Hematopoietic multipotent progenitor cell treated with erythropoietin and hydrocortisone succinate and interleukin-3 and kit ligand, for 15 days (in vitro differentiated cells): ENCODE results near the gene TMEM141.
A peak's percentile ranks its signal among the peaks of the same experiment; 100 is the strongest.
"Not testable (repeated sequence)": the region's sequence is repeated elsewhere in the genome, so short reads cannot be mapped to it uniquely, and the experiment has no call there.

Source experiments
- DNase-seq: peaks from one replicate; pipeline ENCODE4 v3.0.0-alpha.2; 2015; ENCODE audit warnings: low spot score

Gene TMEM141

DNA sequence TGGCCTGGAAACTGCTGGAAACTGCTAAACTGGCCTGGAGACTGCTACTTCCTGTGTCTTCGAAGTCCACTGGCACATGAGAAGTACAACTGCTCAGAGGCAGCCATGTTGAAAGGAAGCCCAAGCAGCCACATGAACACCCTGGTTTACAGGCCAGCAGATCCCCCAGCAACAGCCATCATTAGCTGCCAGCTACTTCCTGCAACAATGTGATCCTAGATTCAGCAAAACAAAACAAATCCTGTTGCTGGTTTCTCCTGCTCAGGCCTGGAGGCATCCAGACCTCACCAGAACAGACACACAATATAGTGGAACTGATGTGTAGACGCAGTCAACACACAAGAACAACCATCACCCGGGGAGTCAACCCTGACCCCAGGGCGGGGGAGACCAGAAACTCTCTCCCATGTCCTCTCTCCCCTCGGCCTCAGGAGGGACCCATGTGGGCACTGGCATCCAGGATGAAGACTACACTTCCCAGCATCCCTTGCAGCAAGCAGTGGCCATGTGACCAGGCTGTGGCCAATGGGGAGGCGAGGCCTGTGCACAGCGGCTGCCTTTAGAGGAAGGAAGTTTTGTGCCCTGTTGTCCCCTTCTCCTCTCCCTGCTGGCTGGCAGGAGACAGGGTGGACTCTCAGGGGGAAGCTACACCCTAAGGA is 17.6 kb upstream of the TMEM141 start:
- no peak for DNase-seq

DNA sequence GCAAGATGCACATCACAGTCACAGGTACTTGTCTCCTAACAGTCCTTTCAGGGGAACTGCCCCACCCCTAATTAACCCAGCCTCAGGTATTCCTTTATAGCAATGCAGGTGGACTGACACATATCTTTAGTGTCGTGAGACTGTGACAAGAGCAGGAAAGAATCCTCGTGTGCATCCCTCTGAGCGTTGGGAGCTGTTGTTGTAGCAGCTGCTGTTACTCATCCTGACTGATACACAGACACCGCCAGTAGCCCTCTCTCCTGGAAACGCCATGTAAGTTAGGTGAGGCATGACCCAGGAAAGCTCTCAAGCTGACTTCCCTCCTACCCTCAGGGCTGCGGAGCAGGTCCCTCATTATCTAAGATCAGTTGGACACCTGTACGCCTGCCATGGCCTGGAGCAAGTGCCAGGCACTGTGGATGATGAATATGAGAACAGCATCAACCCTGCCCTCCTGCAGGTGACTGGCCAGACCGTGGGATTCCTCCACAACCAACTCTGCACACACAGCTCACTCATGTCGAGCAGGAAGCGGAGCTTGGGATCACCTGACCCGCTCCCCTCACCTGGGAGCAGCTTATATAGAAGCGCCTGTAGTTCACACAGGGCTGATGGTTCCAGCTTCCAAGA is 16.6 kb upstream of the TMEM141 start:
- DNase-seq = no peak

DNA sequence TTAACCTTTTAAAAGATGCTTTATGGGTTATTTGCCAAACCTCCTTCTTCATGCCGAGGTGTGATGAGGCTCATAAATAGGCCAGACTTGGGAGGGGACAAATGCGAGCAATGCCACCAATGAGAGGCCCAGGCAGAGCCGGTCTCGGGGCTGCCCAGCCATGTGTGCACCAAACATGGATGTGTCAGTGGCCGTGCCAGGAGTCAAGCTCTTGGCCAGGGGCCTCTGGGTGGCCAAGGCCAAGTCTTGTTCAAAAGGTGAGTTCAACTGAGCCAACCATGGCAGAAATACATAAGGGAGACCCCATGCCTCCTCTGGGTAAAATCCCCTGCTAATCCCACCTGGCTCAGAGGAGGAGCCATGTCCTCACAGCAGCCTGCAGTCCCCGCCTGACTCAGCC is 16.0 kb upstream of the TMEM141 start:
- no peak for DNase-seq

DNA sequence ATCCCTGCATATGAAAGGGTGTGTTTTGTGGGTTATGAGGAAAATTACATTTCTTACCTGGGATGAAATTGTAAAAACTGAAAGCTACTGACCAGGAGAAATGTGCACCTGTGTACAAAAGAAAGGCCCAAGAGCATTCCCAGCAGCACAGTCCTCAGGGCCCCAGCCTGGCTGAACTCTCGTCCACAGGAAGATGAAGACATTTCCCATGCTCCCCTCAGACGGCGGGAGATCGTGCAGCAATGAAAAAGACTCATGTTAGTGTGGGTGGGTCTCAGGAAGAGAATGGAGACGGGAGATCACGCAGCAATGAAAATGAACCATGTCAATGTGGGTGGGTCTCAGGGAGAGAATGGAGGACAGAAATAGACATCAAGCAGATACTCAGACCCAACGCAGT is 14.2 kb upstream of the TMEM141 start:
- DNase-seq = no peak

DNA sequence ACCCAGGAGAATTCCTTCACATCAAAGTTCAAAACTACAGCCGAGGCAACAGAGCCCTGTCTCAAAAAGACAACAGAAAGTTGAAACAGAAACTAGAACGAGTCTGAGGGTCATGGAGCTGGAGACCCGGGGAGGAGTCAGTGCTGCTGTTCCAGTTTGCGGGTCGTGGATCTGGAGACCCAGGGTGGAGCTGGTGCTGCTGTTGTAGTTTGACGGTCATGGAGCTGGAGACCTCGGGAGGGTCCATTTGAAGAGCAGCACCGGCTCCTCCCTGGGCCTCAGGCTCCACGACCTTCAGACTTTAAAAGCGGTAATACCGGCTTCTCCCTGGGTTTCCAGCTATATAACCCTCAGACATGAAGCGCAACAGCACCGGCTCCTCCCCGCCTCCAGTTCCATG is 13.8 kb upstream of the TMEM141 start:
- no peak for DNase-seq

DNA sequence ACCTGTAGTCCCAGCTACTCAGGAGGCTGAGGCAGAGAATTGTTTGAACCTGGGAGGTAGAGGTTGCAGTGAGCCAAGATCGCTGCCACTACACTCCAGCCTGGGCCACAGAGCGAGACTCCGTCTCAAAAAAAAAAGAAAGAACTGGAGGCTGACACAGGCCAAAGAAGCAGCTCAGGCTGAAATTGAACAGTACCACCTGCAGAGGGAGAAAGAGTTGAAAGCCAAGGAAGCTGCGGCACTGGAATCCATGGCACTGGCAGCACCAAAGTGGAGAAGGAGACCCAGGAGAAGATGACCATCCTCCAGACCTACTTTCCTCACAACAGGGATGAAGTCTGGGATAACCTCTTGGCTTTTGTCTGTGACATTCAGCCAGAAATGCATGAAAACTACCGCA is 11.3 kb upstream of the TMEM141 start:
- DNase-seq = no peak

DNA sequence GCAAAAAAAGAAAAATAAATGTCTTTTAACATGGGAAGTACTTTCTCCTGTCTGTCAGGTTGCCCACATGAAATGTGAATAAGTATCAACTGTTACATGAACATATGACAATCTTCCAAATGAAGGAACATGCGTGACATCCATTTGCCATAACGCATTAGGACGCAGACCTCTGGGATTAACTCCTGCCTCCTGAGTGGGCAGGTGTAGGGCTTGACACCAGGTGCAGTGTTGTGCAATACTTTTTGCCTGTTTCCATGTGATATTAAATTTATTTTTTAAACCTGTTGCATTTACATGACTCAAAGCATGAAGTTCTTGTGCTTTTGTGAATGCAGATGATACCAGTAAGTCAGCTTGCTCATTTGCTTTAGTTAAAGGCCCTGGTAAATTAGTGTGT is 8.7 kb upstream of the TMEM141 start:
- DNase-seq = no peak

DNA sequence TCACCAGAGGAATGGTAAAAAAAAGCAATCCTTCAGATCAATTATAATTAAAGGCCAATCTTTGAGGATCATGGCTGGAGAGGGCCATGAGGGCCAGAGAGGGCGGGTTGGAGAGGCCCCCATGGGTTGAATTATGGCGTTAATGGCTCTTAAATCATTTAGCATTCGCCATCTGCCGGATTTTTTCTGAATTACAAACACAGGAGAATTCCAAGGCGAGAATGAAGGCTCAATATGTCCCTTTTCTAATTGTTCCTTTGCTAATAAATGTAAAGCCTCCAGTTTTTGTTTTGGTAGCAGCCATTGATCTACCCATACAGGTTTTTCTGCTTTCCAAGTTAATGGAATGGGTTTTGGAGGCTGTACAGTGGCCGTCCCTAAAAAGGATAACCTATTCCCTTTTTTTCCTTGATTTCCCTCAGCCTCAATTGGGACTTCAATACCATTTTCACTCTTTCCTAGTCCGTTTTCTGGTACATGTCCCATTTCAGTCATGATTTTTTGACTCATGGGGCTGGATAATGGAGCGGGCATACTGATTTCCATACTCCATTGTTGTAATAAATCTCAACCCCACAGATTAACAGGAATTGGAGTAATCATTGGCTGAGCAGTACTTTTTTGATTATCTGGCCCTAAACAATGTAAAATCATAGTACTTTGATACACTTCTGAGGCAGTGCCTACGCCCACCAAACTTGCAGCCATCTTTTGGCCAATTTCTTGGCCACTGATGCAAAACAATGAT is 6.7 kb upstream of the TMEM141 start:
- DNase-seq = peak; percentile 42

DNA sequence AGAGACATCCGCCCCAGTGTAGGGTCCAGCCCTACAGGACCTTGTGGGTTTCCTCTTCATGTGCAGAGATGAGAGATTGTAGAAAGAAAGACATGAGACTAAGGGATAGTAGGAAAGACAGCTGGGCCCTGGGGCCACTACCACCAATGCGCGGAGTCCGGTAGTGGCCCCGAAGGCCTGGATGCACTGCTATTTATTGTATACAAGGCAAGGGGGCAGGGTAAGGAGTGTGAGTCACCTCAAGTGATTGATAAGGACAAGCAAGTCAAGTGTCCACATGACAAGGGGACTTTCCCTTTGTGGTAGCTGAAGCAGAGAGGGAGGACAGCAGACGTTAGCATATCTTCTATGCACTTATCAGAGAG is 6.2 kb upstream of the TMEM141 start:
- DNase-seq = no peak

DNA sequence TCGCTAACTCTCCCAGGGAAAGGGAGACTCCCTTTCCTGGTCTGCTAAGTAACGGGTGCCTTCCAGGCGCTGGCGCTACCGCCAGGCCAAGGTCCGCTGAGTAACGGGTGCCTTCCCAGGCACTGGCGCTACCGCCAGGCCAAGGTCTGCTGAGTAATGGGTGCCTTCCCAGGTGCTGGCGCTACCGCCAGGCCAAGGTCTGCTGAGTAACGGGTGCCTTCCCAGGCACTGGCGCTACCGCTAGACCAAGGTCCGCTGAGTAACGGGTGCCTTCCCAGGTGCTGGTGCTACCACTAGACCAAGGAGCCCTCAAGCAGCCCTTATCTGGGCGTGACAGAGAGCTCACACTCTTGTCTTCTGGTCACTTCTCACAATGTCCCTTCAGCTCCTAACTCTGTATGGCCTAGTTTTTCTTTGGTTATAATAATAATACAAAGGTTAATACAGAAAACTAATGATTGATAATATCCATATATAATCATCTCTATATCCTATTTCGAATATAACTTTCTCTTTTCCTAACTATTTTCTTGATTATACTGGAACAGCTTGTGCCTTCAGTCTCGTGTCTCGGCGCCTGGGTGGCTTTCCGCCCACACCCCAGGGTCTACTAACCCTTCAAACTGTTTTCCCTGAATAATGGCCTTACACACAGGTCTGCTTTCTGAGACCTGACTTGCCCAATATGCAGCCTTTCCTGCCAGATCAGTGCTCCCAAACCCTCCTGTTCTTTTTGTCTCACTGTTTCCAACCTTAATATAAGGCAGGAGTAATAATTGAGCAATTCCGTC is 5.4 kb upstream of the TMEM141 start:
- not testable (repeated sequence) for DNase-seq

DNA sequence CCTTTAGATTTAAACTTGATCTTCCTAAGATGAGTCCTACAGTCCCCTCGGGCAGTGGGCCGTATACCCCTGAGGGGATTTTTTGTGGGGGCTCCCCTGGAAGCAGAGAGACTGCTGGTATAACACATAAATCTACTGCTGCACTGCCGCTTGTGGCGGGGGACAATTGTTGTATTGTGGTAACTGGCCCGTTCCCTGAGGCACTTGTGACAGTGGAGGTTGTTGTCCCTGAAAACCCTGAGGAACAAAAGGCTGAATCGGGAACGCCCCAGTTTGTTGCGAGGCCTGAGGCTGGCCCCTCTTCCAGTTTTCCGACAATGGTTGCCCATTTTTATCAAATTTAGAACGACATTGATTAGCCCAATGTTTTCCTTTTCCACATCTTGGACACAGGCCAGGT is 4.7 kb upstream of the TMEM141 start:
- no peak for DNase-seq

DNA sequence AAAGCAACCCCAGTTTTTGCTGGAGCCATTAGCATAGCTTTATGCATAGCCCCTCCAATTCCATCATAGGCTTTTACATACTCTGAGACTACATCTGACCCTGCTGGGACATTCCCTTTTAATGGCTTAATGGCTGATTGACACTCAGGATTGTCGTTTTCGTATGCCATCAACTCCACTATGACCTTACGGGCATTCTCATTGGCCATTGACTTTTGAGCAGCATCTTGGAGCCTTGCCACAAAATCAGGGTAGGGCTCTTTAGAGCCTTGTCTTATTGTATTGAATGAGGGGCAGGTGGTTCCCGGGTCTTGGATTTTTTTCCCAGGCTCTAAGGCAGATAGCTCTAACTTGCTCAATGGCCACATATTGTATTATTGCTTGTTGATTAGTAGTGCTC is 4.2 kb upstream of the TMEM141 start:
- DNase-seq = not testable (repeated sequence)

DNA sequence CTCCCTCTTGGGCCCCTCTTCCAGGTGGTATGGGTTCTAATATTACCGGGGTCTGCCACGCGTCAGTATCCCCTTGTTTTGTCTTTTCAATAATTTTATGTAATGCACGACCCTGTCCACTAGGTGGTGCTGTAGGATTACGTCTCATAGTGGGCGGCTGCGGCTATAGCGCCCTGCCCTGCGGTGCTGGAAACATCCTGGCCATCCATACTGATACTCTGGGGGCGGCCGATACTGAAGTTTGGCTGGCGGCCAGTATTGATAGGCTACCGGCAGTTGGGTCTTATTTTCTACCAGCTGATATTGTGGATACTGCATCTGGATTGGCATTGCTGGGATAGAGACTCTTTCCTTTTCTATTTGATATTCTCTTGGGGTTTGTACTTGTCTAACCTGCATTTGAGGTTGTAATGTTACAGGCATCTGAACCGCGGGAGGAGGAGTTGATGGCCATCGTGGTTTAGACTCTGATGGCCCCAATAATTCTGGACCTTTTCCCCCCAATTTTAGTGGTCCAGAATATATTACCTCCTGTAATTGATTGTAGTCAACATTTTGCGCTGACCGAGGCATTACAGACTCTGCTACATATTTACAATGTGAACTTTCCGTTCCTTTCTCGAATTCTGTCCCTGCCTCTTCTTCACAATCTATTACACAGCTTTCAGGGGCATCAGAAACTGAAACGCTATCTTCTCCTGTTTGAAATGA is 3.3 kb upstream of the TMEM141 start:
- DNase-seq = peak; percentile 88

DNA sequence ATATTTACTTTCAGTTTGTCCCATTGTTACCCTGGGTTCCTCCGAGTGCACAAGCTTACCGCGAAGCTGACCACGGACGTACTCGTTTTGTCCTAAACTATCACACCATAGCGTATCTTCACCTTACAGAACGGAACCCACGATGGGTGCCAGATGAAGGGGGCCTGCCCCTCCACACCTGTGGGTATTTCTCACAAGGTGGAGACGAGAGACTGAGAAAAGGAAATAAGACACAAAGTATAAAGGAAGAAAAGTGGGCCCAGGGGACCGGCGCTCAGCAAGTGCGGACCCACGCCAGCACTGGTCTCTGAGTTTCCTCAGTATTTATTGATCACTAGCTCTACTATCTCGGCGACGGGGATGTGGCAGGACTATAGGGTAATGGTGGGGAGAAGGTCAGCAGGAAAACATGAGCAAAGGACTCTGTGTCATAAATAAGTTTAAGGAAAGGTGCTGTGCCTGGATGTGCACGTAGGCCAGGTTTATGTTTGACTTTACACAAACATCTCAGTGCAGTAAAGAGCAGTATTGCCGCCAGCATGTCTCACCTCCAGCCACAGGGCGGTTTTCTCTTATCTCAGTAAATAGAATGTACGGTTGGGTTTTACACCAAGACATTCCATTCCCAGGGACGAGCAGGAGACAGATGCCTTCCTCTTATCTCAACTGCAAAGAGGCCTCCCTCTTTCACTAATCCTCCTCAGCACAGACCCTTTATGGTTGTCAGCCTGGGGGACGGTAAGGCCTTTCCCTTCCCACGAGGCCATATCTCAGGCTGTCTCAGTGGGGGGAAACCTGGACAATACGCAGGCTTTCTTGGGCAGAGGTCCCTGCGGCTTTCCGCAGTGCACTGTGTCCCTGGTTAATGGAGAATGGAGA is 2.3 kb upstream of the TMEM141 start:
- DNase-seq = not testable (repeated sequence)

DNA sequence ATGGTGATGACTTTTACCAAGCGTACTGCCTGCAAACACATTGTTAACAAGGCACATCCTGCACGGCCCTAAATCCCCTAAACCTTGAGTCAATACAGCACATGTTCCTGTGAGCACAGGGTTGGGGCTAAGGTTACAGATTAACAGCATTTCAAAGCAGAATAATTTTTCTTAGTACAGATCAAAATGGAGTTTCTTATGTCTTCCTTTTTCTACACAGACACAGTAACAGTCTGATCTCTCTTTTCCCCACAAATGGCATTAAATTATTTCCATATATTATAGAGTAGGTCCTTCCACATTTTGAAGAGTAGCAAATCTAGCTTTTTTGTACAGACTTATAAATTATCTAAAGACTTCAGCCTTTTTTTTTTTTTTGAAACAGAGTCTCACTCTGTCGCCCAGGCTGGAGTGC is 1.6 kb upstream of the TMEM141 start:
- no peak for DNase-seq

DNA sequence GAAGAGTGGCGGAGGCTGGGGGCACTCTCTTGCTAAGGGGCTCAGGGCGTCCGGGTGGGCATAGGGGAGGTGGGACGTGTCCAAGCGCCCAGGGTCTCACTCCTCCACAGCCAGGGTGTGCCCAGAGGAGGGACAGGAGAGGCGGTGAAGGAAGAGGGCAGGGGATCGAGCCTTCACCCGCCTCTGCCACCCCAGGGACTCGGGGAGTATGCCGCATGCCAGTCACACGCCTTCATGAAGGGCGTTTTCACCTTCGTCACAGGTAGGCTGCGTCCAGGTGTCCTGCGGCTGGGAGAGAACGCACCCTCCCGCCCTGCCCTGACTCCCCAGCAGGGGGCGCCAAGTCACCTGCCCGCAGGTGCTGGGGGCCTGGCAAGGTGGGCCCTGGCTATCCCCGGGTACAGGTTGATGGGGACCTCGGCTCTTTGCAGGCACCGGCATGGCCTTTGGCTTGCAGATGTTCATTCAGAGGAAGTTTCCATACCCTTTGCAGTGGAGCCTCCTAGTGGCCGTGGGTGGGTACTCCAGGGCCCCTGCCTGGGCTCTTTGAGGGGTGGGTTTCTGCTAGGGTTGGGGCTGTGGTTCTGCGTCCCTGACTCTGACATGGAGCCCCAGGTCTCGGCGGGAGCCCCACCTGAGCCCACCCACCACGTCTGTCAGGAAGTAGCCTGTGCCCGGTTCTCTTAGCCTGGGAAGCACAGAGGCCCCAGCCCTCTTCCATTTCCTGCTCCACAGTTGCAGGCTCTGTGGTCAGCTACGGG is 552 bp downstream of the TMEM141 start:
- DNase-seq = peak; percentile 67

DNA sequence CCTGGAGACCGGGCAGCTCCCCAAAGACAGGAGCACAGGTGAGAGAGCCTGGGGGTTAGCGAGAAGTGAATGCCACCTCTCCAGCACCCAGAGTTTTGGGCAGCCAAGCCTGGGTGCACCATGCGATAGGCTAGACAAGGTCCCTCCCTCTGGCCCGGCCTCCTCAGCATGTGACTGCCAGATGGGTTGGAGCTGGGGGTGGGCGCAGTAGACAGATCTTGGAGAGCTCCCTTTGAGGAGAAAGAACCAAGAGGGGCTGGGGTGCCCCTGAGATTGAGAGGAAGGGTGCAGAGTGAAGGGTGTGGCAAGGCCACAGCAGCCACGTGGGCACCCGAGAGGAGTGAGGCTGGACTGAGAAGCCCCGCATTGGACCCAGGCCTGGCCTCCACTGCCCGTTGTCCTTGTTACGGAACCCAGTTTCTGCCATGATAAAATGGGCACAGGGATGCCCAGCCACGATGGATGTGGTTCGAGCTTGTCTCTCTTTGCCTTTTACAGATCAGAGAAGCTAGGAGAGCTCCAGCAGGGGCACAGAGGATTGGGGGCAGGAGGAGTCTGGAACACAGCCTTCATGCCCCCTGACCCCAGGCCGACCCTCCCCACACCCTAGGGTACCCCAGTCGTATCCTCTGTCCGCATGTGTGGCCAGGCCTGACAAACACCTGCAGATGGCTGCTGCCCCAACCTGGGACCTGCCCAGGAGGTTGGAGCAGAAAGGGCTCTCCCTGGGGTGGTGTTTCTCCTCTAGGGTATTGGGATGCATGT is 1.4 kb downstream of the TMEM141 start:
- DNase-seq = no peak

DNA sequence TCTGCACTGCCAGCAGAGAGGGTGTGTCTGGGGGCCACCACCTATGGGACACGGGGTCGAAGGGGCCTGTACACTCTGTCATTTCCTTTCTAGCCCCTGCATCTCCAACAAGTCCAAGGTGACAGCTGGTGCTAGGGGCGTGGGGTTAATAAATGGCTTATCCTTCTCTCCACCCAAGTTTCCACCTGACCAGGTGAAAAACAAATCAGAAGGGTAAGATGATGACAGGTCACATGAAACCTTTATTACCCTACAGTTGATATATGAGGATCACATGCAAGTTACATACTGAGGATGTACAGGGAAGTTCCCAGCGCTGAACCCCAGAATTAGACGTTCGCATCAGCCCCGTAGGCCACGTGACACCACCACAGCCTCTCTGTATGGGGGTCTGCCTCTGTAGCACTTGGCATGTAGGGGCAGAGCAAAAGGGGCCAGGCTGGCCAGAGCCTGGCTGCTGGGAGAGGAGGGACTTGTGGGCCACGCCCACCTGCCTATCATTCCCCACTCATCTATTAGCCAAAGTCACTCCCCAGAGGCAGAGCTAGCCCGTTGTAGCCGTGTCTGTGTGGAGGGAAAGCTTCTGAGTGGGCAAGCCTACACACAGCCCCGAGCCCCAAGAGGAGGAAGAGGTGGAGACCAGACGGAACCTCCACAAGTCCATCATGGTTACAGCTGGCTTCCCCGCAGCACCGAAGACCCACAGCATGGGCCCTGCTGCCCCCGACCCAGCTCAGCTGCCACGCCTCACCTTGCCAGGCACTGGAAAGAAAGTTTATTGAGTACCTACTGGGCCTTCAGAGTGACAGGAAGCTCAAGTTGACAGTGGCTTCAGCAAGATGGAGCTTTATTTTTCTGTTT is 2.2 kb downstream of the TMEM141 start:
- peak; percentile 67 for DNase-seq
